Posterior cingulate gyrus (tissue), 11 donors: ENCODE measurements around the gene MBP.

ENCODE experiments used
- DNase-seq, 10 donors: peaks; one replicate each; pipeline versions ENCODE4 v3.0.0 to v3.0.0-alpha.2; 2020 to 2021; ENCODE audit warnings: mixed read lengths in 3 of 10
- intact Hi-C: fragments of 100-400 bp; cut with DNase I; formaldehyde crosslinking; loops from one replicate; pipeline ENCODE4 v1.15.1; 2023

Gene MBP

DNA sequence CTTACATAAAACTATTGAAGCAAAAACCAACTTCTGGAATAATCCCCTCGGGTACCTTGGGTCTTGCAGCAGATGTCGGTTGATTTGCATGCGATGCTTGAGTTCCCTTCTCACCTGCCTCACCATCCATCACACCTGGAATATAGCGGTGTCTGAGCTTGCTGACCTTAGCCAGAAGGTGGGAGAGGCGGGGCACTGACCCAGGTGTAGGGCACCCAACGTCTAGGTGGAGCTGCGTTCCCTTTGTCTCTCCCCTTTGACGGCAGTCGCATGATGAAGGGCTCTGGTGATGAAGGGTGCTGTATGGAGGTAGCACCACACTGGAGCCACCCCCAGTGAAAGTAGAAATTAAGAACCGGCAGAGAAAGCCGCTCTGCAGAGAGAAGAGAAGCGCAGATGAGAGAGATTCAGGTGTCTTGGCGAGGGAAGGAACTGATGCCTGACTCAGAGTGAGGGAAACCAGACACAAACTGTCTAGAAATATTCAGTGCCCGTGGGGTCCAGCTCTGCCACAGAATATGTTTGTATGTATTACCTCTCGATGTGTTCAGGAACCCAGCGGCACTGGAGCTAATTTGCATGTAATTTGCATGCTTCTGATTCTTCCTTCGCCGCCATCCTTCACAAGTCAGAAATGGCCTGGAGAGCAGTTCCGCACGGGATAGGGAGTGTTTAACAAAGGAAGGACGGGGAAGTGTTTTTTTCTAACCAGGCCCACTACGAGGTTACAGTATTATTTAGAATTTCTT, 19.4 kb upstream of the MBP start:
- peak in 1 of 10 donors; percentile 68 for DNase-seq
- intact Hi-C loops, result no loop called here

DNA sequence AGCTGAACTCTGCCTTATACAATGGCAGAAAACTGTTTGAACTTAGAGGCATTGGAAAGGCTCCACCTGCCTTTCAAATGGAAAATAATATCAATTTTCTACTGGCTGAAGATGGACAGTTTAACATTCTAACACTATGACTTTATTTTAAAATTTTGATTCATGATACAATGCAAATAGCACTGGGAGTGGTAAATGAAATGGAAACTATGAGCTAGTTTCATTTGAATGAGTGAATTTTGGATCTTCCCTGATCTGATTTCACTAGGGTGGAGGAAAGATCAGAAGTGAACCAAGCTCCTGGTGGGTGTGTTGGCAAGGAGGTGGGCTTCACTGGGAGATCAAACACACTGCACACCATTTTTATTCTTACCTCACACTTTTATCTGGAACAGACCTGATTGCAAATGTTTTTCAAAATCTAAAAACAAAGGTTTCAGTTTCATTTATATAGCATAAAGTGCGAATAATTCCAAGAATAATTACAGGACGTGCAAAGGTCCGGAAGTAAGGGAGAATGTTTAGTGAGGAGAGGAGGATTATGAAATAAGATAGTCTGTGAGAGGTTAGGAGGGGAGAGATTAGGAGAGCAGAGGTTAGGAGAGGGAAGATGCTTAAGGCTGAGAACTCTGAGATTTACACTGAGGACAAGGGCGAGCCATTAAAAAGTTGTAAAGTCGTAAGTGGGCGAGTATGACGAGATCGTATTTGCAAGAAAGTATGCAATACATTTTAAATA, 18.6 kb upstream of the MBP start:
- intact Hi-C loops, result no loop called here

DNA sequence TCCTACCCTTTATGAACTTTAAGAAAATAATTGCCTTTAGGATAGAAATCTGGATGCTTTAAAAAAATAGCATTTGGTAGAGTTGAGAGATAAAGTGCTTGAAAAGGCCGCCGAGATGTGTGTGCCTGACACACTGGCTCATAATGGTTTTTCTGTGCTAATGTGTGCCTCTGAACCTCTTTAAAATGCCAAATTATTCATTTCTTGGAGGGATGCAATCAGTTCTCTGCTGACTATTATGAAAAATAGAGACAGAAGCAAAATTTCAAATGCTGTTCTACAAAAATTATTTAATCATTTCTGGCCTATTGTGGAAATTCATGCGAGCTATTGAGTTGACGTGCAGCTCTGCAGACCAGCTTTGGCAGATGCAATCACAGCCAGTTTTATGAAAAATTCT, 18.0 kb upstream of the MBP start:
- peak in 1 of 10 donors; percentile 24 for DNase-seq
- intact Hi-C loops, result no loop called here

More for the DNA sequence above, 18.6 kb upstream of the MBP start:
- no peak for DNase-seq

- intact Hi-C loops, result no loop called here
- no peak for DNase-seq
Observed at GRCh38 chr18:77148289-77148688, 15.7 kb upstream of the MBP start.

GRCh38 chr18:77147418-77147852, 14.9 kb upstream of the MBP start:
- DNase-seq, result peak in 1 of 10 donors; percentile 22
- intact Hi-C loops, result no loop called here

GRCh38 chr18:77146249-77147080, 13.9 kb upstream of the MBP start:
- intact Hi-C loops, result no loop called here
- DNase-seq, result peak in 1 of 10 donors; percentile 24

- no peak for DNase-seq
- intact Hi-C loops, result no loop called here
Observed at GRCh38 chr18:77145364-77145901, 12.8 kb upstream of the MBP start.

GRCh38 chr18:77144451-77145118, 12.0 kb upstream of the MBP start:
- intact Hi-C loops, result no loop called here

DNA sequence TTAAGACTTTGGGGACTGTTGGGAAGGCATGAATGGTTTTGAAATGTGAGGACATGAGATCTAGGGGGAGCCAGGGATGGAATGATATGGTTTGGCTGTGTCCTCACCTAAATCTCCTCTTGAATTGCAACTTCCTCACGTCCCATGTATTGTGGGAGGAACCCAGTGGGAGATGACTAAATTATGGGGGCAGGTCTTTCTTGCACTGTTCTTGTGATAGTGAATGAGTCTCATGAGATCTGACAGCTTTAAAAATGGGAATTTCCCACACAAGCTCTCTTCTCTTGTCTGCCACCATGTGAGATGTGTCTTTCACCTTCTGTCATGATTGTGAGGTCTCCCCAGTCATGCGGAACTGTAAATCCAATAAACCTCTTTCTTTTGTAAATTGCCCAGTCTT, 11.5 kb upstream of the MBP start:
- DNase-seq, result no peak
- intact Hi-C loops, result no loop called here

More at GRCh38 chr18:77144451-77145118, 12.0 kb upstream of the MBP start:
- no peak for DNase-seq

GRCh38 chr18:77143196-77143595, 10.6 kb upstream of the MBP start:
- intact Hi-C loops, result no loop called here
- DNase-seq, result no peak

- DNase-seq, result peak in 2 of 10 donors; percentile 9 to 63
- intact Hi-C loops, result no loop called here
Observed at GRCh38 chr18:77141401-77142118, 9.0 kb upstream of the MBP start.

DNA sequence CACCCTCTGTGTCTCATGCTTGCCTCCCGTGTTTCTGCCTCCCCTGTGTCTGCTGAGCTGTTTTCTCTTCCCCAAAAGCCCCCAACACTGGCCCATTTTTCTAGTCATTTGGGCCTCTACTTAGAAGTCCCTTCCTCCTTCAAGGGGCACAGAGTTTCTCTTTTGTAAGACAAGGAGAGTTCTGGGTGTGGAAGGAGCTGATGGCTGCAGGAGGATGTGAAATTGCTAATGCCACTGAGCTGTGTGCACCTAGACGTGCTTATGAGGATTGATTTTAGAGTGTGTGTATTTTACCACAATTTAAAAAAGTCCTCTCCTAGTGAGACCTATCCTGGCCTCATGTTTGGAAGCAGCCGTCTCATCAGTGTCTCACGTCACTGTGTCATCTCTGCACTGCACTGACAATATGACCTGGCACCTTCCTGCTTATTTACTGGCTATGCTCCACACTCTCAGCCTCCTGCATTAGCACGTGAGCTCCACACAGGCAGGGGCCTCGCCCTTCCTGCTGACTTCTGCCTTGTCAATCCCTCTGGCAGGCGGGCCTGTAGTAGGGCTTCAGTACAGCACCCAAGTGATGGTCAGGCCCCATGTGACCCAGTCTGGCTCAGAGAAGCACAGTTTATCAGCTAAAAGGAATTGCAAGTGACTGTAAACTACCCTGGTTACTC, 8.0 kb upstream of the MBP start:
- intact Hi-C loops, result no loop called here
- peak in 1 of 10 donors; percentile 20 for DNase-seq

GRCh38 chr18:77140030-77140429, 7.4 kb upstream of the MBP start:
- no peak for DNase-seq
- intact Hi-C loops, result no loop called here

GRCh38 chr18:77139619-77140018, 7.0 kb upstream of the MBP start:
- peak in 1 of 10 donors; percentile 53 for DNase-seq
- intact Hi-C loops, result no loop called here

- no peak for DNase-seq
- intact Hi-C loops, result no loop called here
Observed at GRCh38 chr18:77138270-77138669, 5.7 kb upstream of the MBP start.

DNA sequence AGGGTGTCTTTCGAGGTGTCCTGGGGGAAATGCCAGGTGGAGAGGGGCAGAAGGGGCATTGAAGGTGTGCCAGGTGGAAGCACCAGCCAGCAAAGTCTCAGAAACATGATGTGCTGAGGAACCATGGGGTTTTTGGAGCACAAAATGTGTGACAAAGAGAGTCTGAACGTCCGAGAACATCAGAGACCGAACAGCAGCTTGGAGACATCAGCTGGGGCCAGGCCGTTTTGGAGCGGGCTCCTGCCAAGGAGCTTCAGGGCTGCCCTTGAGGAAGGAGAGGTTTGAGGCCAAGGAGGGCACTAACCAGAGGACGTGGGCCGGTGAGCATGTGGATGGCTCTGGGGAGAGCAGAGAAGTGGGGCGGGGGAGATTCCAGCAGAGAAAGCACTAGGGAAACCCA, 5.3 kb upstream of the MBP start:
- DNase-seq, result peak in 1 of 10 donors; percentile 74
- intact Hi-C loops, result no loop called here

GRCh38 chr18:77136871-77137665, 4.5 kb upstream of the MBP start:
- DNase-seq, result peak in 1 of 10 donors; percentile 59
- intact Hi-C loops, result no loop called here

DNA sequence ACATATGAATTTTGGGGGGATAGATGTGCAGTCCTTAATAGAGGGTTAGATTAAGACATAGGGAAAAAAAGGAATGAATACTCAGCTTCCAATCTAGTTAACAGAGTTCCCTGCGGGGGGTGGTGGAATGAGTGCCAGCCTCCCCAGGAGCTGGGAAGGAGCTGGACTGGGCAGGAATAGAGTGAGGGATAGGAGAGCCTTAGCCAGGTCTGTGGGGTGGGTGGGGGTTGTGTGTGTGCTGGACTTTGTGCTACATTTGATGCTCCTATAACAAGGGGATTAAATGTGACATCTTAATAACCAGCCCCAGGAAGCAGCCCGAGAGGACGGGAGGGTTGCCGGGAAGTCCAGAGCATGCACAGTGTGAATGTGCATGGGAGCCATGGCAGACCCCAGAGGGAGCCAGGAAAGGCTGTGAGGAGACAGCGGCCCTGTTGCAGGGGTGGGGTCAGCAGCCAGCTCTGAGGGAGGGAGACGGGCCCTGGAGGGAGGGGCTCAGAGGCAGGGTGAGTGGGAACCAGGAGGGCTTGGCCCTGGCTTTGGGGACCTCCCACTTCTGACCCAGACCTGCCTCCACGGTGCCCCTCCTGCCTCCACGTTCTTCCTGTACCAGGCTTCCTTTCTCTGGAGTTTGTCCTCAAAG, 3.6 kb upstream of the MBP start:
- intact Hi-C loops, result no loop called here
- DNase-seq, result peak in 1 of 10 donors; percentile 54
